CD4-positive, alpha-beta T cell treated with Interleukin-17A for 1 hour (primary cell): Measurements from ENCODE around the gene TMEM45A.
"Not testable (repeated sequence)": the region's sequence is repeated elsewhere in the genome, so short reads cannot be mapped to it uniquely, and the experiment has no call there.

Experiments
- DNase-seq: peaks from one replicate; pipeline ENCODE4 v3.0.0-alpha.2; 2020

The TMEM45A gene

DNA sequence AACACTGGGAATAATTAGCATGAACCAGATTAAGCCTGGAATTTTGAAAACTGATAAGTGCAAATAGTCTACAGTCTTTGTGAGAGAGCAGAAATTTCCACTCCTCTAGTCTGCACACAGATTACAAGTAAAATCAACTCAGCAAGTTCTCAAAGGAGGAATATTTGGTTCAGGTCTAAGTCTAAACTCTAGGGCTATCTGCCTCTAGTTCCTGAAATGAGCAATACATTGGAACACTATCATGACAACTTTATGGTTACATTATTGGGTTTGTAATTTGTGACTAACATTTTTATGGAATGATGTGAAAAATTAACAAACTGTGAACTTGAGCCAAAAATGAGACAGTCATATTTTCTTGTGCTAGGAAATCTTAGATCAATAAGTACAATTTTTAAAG is 86.2 kb downstream of the TMEM45A start:
- no peak for DNase-seq

DNA sequence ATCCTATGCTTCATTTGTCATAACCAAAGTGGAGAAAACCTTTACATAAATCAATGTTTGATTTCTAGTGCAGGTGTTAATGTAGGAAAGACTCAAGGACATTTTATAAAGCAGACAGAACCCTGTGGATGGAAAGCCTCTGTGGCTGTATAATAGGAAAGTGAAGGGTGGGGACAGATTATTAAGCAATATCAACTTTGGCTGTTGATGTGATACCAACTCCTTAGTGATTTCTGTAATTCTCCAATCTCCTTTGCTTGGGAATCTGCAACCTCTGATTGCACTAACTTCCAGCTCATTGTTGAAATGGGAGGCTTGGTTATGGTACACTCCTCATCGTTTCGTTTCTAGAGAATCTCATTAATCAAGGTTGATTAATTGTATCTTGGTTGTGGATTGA is 87.7 kb downstream of the TMEM45A start:
- DNase-seq = no peak

DNA sequence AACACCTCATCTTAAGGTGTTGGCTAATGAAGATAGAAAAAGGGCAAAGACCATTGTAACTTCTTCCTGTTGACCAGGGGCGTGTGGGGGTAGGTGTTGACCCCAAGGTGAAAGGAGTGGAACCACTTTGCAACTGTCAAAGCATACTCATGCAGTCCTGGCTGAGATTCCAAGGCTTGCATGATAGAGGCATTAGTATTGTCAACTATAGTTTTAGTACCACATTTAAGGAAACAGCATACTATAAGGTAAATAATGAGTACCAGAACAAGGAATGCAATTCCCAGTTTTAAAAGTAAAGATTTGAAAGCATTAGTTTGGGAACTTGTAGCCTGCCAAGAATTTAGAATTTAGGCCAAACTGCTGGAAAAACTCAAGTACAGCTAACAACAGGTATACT is 89.2 kb downstream of the TMEM45A start:
- no peak for DNase-seq

DNA sequence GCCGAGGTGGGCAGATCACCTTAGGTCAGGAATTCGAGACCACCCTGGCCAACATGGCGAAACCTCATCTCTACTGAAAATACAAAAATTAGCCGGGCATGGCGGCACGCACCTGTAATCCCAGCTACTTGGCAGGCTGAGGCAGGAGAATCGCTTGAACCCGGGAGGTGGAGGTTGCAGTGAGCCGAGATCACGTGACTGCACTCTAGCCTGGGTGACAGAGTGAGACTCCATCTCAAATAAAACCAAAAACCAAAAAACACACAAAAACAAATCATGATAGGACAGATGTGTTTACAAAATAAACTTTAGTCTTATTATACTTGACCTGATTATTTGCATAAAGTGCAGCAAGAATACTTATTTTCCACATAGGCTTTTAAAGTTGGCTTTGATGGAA is 89.7 kb downstream of the TMEM45A start:
- not testable (repeated sequence) for DNase-seq

DNA sequence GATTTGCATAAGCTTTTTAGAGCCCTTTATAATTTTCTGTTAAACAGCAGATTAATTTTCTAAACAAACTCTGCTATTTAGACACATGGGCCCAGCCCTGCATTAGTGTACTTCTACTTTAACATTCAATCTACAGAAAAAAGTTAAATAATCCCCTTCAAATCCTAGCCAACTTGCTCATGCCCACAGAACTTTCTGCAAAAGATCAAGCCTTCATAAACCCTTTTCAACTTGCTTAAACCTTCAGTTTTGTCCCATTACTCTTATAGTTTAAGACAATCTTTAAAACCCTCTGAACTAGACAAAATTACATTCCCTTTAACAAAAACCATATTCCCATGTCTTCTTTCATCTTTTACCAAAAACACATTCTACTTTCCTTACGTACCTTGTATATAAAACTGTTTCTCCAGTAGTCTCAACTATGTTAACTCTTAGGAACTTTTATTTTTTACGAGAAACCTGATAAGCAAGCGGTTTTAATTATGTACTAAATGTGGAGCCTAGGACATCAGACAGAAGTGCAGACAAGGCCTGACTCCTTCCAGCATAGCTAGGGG is 91.8 kb downstream of the TMEM45A start:
- DNase-seq = no peak

DNA sequence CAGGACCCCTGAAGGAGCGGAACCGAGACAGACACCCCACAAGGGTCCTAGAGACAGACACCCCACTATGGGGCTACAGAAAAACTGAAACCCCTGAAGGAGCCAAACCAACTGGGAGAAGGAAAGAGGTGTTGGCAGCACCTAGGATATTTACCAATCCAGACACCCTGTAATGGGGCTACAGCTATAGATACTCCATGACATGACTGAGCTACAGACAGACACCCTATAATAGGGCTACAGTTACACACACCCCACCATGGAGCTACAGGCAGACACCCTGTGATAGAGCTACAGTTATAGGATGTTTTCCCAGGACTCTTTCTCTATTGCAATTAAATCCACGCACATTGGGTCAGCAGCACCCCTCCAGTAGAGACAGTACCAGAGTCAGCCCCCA is 94.4 kb downstream of the TMEM45A start:
- no peak for DNase-seq

DNA sequence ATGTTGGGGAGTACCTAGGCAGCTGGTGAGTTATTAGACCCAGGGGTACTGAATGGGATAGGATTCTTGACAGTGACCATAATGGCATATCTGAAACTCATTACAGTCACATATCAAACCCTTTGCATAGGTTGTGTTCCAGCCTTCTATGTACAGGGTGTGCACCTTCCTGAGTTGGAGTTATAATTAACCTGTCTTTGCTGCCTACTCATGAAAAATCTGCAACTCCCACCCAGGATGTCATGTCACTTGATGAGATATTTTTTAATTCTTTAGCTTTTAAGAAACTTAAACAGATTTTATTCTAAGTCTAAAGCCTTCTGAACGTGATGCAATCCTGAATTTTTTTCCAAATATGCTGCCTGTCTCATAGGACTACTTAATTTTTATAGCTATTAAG is 95.8 kb downstream of the TMEM45A start:
- DNase-seq = no peak

DNA sequence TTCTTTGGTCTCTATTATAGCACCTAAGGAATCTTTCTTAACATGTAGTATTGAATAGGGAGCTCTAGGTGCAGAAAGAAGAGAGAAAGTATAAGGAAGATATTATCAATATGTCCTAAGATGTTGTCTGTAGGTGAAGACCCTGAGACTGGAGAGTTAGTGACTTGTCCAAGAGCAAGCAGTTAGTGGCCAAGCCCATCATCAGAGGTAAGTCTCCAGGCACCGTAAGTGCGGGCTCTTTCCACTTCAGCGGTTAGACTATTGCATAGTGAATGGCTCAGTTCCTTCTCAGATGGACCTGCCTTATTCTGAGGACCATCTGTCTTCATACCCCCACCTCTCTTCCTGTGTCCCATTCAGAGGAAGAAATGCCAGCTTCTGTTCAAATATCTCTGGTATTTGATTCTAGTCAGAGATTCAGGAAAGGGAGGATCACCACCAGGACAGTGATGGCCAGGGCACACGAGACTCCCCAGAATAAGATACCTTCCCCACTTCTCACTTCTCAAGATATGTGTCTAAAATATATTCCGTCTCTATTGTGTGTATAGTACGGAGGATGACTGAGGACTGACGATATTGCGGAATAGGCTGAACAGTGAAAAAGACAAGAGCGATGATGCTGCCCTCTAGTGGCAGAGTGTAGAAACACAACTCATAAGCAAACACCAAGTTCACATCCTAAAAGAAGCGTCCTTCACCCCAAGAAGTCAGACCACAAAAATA is 97.9 kb downstream of the TMEM45A start:
- DNase-seq = peak; percentile 73

DNA sequence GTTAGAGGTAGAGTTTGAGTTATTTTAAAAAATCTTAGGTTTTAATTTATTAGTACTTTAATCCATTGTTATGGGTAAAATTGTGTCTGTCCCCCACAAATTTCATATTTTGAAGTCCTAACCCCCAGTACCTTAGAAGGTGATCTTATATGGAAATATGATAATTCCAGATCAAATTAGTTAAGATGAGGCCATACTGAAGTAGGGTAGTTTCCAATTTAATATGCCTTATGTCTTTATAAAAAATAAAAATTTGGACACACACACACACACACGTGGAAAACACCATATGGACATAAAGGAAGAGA is 98.4 kb downstream of the TMEM45A start:
- DNase-seq = no peak

DNA sequence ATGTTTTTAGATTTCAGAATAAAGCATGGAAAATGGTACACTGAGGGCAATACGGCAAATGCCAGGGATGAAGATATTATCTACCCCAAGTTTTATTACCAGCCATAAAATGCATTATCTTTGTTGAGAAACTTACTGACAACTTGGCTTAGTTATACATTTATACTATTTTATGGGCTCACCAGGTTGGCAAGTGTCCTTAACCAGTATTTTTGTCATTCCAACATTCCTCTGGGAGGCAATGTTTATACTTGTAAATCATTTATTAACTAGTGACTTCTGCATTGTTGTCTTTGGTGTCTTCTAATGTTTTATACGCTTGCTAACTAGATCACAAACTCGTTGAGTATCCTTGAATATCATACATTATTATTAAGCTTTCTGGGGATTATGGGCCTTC is 99.0 kb downstream of the TMEM45A start:
- no peak for DNase-seq

DNA sequence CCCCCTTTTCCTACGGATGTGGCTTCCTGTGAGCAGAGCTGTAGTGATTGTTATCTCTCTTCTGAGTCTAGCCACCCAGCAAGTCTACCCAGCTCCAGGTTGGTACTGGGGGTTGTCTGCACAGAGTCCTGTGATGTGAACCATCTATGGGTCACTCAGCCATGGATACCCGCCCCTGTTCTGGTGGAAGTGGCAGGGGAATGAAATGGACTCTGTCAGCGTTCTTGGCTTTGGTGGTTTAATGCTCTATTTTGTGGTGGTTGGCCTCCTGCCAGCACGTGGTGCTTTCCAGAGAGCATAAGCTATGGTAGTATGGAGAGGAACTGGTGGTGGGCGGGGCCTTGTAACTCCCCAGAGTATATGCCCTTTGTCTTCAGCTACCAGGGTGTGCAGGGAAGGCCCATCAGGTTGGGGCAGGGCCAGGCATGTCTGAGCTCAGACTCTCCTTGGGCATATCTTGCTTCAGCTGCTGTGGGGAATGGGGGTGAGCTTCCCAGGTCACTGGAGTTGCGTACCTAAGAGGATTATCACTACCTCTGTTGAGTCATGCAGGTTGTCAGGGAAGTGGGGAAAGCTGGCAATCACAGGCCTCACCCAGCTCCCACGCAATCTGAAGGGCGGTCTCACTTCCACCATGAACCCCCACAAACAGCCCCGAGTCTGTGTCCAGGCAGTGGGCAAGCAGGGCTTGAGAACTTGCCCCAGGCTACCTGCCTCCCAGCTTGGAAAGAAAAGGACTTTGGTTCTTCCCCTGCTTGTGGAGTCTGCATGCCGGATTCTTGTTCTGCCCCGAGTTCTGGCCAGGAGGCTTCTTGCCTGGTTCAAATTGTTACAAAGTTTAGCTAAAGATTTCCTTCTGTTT is 108.0 kb downstream of the TMEM45A start:
- no peak for DNase-seq

DNA sequence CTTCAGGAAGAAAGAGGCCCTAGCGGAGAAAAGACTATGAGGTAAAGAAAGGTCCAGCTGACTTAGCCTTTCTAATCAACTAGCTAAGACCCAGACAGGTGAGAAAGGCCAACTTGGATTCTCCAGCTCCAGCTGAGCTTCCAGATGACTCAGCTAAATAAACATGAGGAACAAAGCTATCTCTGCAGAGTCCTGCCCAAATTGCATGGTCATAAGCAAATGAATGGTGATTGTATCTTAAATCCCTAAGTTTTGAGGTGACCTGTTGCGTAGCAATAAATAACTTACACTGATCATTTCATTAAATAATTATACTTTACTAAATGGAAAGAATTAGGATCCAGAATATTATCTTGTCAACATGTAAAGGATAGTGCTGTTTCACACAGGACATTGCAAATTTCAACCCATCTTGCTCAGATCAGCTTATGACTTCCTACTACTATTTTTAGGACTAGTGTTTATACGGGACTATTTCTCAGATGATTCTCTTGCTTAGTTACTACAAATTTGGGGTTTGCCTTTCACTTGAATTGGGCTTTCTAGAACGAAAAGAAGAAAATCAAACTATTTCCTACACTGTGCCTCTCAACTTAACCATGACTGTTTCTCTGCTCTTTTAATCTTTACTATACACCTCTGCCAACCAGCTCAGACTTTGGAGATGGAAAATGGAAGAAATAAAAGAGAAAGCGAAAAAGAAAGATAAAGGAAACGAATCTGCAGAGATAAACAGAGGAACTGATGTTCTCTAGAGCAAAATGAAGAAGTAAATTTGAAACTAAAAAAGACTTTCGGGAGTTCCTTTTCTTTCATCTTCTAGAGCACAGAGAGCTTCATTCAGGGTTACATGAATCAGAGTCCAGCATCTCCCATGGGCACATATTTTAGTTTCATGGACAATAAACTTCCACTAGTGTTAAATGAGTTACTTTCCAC is 110.4 kb downstream of the TMEM45A start:
- DNase-seq = no peak

DNA sequence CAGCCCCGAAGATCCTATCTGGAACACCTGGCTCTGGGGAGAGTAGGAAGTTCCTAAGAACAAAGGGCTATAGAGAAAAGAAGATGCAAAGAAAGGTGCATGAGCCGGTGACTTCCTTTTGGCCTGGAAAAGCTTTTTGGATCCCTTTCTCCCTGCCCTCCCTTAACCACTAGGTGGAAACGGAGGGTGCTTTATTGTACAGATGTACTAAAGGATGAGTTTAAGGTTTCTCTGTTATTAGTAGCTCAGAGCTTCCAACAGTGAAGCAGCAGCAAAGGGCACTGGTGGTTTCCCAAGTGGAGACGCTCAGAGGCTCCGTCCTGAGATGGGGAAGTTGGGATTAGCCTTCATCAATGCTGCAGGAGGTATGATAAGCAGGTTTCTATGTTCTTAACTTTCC is 111.0 kb downstream of the TMEM45A start:
- no peak for DNase-seq

DNA sequence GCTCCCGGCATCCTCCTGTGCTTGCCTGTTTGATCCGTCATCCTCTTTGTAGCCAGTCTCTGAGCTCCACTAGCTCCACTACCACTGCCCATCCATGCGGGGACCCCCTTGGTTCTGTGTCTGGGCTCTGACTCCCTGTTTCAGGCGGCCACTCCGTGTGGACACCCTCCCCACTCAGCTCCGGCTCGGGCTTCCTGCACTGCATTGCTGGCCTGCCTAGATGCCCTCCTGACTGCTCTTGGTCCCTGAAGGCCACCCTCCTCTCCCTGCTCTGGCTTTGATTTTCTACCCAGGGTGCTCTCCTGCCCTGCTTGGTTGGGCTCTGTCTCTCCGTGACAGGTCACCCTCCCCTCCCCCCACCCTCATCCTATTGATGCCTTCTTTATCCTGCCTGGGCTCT is 112.9 kb downstream of the TMEM45A start:
- DNase-seq = no peak

DNA sequence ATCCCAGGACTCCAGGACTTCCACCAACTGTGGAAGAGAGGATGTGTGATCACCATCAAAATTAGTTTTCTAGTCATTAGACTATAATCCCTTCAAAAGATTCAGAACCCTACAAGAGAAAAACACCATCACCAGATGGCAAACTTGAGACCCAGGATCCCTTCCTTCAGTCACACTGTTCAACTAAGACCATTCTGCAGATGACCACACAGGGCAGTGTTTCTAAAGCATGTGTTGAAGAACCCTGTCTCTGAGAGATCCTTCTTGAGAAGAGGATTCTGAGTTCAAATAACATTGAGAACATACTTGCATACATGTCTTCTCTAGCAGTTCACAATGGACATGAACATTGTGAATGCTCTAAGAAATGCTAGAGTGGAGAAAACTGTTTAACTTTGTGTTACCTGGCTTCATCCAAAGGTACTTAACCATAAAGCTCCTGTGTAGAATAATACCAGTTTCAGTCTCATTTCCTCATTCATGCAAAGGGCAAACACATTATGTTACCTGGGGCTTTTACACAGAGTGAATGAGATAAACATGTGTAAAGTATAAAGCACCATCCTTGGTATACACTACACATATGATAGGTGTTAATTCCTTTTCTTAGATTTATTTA is 114.6 kb downstream of the TMEM45A start:
- no peak for DNase-seq

DNA sequence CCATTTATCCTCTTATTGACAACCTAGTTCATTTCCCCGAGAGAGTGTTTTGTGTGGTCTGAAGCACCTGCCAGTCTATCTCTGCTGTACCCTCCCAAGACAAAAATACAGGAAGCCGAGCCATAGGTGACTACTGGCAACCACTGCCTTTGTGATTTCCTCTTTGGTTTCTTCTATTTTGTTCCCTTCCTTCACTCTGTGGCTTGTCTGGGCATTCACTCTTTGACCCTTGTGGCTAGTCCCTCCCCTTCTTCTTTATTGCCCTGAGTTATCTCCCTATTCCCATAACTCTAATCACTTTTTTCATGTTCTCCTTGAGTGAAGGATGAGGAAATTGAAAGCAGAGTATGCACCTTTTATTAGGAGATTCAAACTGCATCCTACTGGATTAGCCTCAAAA is 116.9 kb downstream of the TMEM45A start, which contains the start of gene ADGRG7:
ADGRG7 (plus strand) TSS at position 297 of the 400 bp plus-strand sequence. CDS start 256 bp downstream, outside the sequence.
- DNase-seq = no peak

DNA sequence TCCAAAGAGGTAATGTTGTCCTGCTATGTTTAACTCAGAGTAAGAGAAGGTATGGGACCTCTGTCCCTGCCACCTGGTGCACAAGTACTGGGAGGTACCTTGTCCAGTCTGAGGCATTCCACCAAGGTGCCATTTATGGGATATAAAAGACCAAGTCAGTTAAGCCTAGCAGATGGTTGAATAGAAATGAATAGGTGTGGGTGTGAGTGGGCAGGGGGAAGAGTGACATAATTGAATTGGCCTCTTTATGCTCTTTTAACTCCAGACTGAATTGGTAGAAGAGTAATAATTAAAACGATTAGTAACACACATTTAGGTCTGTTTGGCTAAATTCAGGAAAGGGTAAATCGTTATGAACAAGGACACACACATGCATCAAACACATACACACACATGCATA is 117.5 kb downstream of the TMEM45A start:
- no peak for DNase-seq

DNA sequence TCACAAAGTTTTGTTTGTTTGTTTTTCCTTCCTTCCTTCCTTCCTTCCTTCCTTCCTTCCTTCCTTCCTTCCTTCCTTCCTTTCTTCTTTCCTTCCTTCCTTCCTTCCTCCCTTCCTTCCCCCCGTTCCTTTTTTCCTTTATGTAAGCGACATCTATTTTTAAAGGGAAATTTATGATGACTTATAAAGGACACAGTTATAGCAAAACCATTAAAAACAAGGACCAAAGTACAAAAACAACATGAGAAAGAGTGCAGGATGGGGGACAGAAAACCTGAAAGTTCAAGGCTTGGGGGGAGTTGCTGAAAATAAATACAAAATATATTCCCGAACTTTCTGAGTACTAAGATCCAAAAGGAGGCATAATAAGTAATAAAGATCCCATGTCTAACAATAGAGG is 118.8 kb downstream of the TMEM45A start:
- no peak for DNase-seq

DNA sequence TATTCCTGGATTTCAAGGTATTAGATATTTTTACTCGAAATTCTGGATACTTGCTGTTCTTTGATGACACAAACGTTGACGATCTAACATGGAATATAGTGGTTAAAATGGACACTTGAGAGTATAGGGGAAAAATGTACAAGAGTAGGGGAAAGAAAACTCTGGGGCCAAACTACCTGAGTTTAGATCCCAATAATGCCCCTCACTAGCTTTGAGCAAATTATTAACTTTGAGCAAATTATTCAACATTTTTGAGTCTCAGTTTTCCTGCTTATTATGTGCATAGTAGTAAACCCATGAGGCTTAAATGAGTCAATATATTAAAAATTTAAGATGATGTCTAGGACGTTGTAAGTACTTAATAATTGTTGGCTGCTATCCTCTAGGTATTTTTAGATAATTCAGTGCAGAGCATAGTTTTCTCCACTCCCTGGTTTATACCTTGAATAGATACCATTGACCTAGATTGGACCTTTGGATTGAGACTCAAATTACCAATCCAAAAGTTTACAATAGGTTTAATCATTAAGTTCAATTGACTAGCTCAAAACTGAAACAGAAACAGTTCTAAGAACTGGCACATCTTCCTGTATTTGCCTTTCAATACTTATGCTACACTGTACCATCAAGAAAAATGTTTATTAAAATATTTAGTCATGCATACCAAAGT is 121.4 kb downstream of the TMEM45A start:
- no peak for DNase-seq

DNA sequence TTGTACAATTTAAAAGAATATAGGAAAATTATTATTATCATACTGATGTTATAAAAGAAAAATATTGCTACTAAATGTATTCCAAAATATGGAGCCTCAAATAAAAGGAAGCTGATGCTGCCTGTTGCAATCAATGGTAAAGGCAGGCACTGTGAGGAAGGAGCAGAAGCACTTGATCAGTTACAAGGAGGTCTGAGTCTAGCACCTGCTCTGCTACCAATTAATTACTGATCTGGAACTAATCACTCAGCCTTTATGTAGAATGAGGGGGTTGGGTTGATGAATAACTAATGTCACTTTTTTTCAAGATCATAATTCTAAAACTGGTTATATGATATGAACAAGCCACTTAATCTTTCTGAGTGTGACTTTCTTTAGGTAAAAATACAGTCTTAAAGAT is 122.5 kb downstream of the TMEM45A start:
- DNase-seq = no peak

DNA sequence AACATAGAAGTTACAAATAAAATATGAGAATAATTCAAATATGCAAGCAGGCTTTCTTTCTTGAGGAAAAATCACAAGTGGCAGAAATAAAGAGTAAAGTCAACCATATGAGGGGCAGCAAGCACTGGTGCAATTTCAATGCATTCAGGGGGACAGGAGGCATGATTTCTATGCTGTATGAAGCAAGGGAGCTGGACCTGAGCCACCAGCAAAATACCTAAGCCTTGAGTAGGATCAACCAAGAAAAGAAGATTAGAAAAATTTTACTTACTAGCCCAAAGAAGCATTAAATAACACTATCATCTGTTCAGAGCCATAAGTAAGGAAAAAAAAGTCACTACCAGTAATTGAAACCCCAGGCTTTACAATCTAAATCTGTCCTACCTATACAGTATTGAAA is 123.3 kb downstream of the TMEM45A start:
- DNase-seq = no peak

DNA sequence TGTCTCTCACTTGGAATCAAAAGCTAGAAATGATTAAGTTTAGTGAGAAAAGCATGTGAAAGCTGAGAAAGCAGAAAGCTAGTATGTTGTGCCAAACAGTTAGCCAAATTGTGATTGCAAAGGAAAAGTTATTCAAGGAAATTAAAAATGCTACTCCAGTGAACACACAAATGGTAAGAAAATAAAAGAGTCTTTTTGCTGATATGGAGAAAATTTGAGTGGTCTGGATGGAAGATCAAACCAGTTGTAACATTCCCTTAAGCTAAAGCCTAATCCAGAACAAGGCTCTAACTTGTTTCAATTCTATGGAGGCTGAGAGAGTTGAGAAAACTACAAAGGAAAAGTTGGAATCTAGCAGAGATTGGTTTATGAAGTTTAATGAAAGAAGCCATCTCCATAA is 128.8 kb downstream of the TMEM45A start:
- no peak for DNase-seq
